Measurements from ENCODE around the gene MAP4K5.

DNA sequence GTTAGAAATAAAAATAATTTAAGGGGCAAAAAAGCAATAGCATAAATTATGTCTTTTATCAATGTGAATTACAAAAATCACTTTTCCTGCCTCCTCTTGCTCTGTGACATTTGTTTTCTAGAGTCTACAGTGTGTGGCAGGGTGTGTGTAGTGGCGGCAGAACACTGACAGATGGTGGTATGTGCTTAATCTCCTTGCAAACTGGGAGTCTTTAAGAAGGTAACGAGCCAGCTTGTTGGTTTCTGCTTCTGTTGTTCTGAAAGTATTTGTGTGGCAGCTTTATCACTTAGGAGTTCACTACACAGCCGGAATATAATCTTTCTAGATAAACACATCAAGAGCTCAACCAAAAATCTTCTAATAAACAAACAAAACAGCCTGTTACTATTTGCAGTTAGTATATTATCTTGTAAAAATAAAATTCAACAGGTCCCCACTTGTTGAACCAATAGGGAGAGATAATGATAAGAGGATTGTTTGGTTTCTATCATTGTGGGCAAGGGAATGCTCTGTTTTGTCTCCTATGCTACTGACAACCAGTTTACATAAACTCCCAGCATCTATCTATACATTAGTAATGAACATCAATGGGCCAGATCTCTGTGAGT lies 148.6 kb downstream of the MAP4K5 start:
- no peak for TF ChIP-seq CTCF (IDR thresholded peaks at IDR 0.05 in 8 of 11, conservative IDR thresholded peaks at IDR 0.05 in 3 of 11)
- no peak for TF ChIP-seq POLR2AphosphoS5 (IDR thresholded peaks at IDR 0.05)
- no peak for TF ChIP-seq POLR2A (IDR thresholded peaks at IDR 0.05)

Data from spleen (tissue), 7 donors.